Omental fat pad (tissue), 4 donors: ENCODE data around the gene FEM1A. TPM values are rescaled to one million over a fixed set of nuclear protein-coding genes. Genes with fewer than 3 reads are reported as not detected.
A peak's percentile ranks its signal among the peaks of the same experiment; 100 is the strongest.

ENCODE experiments used
- ATAC-seq: fragments of 150-250 bp; one replicate; pipeline ENCODE4 v1.9.1; 2016; ENCODE audit warnings: mild to moderate bottlenecking, moderate library complexity; ENCODE audit not compliant: low FRiP score
- DNase-seq: peaks from one replicate; pipeline ENCODE4 v3.0.0-alpha.2; 2019; ENCODE audit warnings: low spot score
- CTCF ChIP-seq, 3 donors: fragments of 450-650 bp; IDR thresholded peaks; one replicate each; pipeline ENCODE4 v1.5.1; 2016 to 2017; ENCODE audit warnings: antibody characterized with exemption in 3 of 3, mild to moderate bottlenecking in 3 of 3, moderate library complexity in 2 of 3
- total RNA-seq, 4 donors: library from RNA; depleted of rRNA; stranded (reverse); fragments of >200 nt; gene quantifications; one replicate each; pipeline ENCODE4 v1.1.0, GENCODE V29; 2016

FEM1A gene
- total RNA-seq, 4 donors from 2014 or later, result 11.8 to 22.1 (median 13.9) TPM

- DNase-seq (peak; percentile 74), ATAC-seq (peak; percentile 86)
- no peak for TF ChIP-seq CTCF (IDR thresholded peaks at IDR 0.05)
Measured at GRCh38 chr19:4759388-4760284, 31.9 kb upstream of the FEM1A start.

- ATAC-seq, result no peak
- DNase-seq, result no peak
- no peak for TF ChIP-seq CTCF (IDR thresholded peaks at IDR 0.05)
Measured at GRCh38 chr19:4760285-4760650, 31.3 kb upstream of the FEM1A start.

GRCh38 chr19:4763021-4763420 lies 28.5 kb upstream of the FEM1A start:
- no peak for ATAC-seq
- TF ChIP-seq CTCF (IDR thresholded peaks at IDR 0.05), result no peak
- no peak for DNase-seq

GRCh38 chr19:4764393-4764660 lies 27.2 kb upstream of the FEM1A start:
- no peak for ATAC-seq
- TF ChIP-seq CTCF (IDR thresholded peaks at IDR 0.05), result no peak
- no peak for DNase-seq

GRCh38 chr19:4768934-4769777 lies 22.4 kb upstream of the FEM1A start:
- ATAC-seq (peak; percentile 77), DNase-seq (peak; percentile 63)
- TF ChIP-seq CTCF (IDR thresholded peaks at IDR 0.05), result no peak

GRCh38 chr19:4772566-4772965 lies 19.0 kb upstream of the FEM1A start:
- no peak for TF ChIP-seq CTCF (IDR thresholded peaks at IDR 0.05)
- DNase-seq (no peak), ATAC-seq (no peak)
